IPS-18a (cell line): ENCODE results near the gene GPX4.

Experiments used
- H3K27ac ChIP-seq: one replicate; pipeline ENCODE4 v1.5.1; 2013; ENCODE audit warnings: low read length
- H3K27me3 ChIP-seq: one replicate; pipeline ENCODE4 v1.6.1; 2013; ENCODE audit warnings: mild to moderate bottlenecking, low read length; ENCODE audit not compliant: control insufficient read depth, insufficient read depth
- H3K36me3 ChIP-seq: one replicate; pipeline ENCODE4 v1.6.1; 2013; ENCODE audit warnings: low read depth, low read length; ENCODE audit not compliant: control insufficient read depth
- H3K4me1 ChIP-seq: one replicate; pipeline ENCODE4 v1.6.1; 2013; ENCODE audit warnings: low read depth, low read length; ENCODE audit not compliant: control insufficient read depth
- H3K4me3 ChIP-seq: one replicate; pipeline ENCODE4 v1.5.1; 2013; ENCODE audit warnings: low read length
- H3K9ac ChIP-seq: one replicate; pipeline ENCODE4 v1.6.1; 2013; ENCODE audit warnings: mild to moderate bottlenecking, low read length, moderate library complexity
- H3K9me3 ChIP-seq: one replicate; pipeline ENCODE4 v1.6.1; 2013; ENCODE audit warnings: low read depth, low read length; ENCODE audit not compliant: control insufficient read depth

The GPX4 gene

GRCh38 chr19:1116726-1117581, 13.2 kb downstream of the GPX4 start:
- H3K4me1 ChIP-seq, result peaks cover 5% of the 10 kb centered on the region
- H3K27me3 ChIP-seq, result no peaks in the 10 kb centered on the region
- no peak overlapping the region for H3K9ac ChIP-seq
- H3K36me3 ChIP-seq, result peaks cover 13% of the 10 kb centered on the region
- no peaks in the 10 kb centered on the region for H3K9me3 ChIP-seq
- no peak overlapping the region for H3K4me3 ChIP-seq
- no peak overlapping the region for H3K27ac ChIP-seq

GRCh38 chr19:1117654-1118053, 13.9 kb downstream of the GPX4 start:
- H3K9ac ChIP-seq, result no peak overlapping the region
- peaks cover 2% of the 10 kb centered on the region for H3K4me1 ChIP-seq
- no peak overlapping the region for H3K4me3 ChIP-seq
- no peaks in the 10 kb centered on the region for H3K27me3 ChIP-seq
- H3K36me3 ChIP-seq, result peaks cover 13% of the 10 kb centered on the region
- H3K9me3 ChIP-seq, result no peaks in the 10 kb centered on the region
- H3K27ac ChIP-seq, result no peak overlapping the region

- Histone ChIP-seq H3K4me1 (no peaks in the 10 kb centered on the region), H3K36me3 (peaks cover 13% of the 10 kb centered on the region), H3K9ac (no peak overlapping the region), H3K4me3 (no peak overlapping the region), H3K9me3 (no peaks in the 10 kb centered on the region), H3K27ac (no peak overlapping the region), H3K27me3 (no peaks in the 10 kb centered on the region)
Observed at GRCh38 chr19:1118999-1119398, 15.2 kb downstream of the GPX4 start.

- H3K36me3 ChIP-seq, result peaks cover 13% of the 10 kb centered on the region
- H3K9me3 ChIP-seq, result no peaks in the 10 kb centered on the region
- no peaks in the 10 kb centered on the region for H3K27me3 ChIP-seq
- no peaks in the 10 kb centered on the region for H3K4me1 ChIP-seq
- no peak overlapping the region for H3K27ac ChIP-seq
- H3K9ac ChIP-seq, result no peak overlapping the region
- no peak overlapping the region for H3K4me3 ChIP-seq
Observed at GRCh38 chr19:1119475-1120217, 15.9 kb downstream of the GPX4 start.

GRCh38 chr19:1121395-1121794, 17.6 kb downstream of the GPX4 start:
- Histone ChIP-seq H3K4me3 (no peak overlapping the region), H3K9me3 (no peaks in the 10 kb centered on the region), H3K9ac (no peak overlapping the region), H3K4me1 (no peaks in the 10 kb centered on the region), H3K27ac (no peak overlapping the region), H3K36me3 (peaks cover 13% of the 10 kb centered on the region), H3K27me3 (no peaks in the 10 kb centered on the region)

GRCh38 chr19:1122021-1122971, 18.5 kb downstream of the GPX4 start:
- Histone ChIP-seq H3K27me3 (no peaks in the 10 kb centered on the region), H3K9ac (no peak overlapping the region), H3K4me1 (no peaks in the 10 kb centered on the region), H3K36me3 (peaks cover 18% of the 10 kb centered on the region), H3K9me3 (no peaks in the 10 kb centered on the region), H3K27ac (no peak overlapping the region), H3K4me3 (no peak overlapping the region)

GRCh38 chr19:1122972-1123363, 19.2 kb downstream of the GPX4 start:
- Histone ChIP-seq H3K4me1 (no peaks in the 10 kb centered on the region), H3K36me3 (peaks cover 21% of the 10 kb centered on the region), H3K27ac (no peak overlapping the region)

GRCh38 chr19:1123381-1123780, 19.6 kb downstream of the GPX4 start:
- H3K36me3 ChIP-seq, result peaks cover 21% of the 10 kb centered on the region
- no peak overlapping the region for H3K4me3 ChIP-seq
- no peaks in the 10 kb centered on the region for H3K27me3 ChIP-seq
- no peak overlapping the region for H3K9ac ChIP-seq
- no peaks in the 10 kb centered on the region for H3K9me3 ChIP-seq
- no peak overlapping the region for H3K27ac ChIP-seq
- no peaks in the 10 kb centered on the region for H3K4me1 ChIP-seq

More at GRCh38 chr19:1122972-1123363, 19.2 kb downstream of the GPX4 start:
- no peak overlapping the region for H3K4me3 ChIP-seq
- no peak overlapping the region for H3K9ac ChIP-seq
- no peaks in the 10 kb centered on the region for H3K9me3 ChIP-seq
- H3K27me3 ChIP-seq, result no peaks in the 10 kb centered on the region

- Histone ChIP-seq H3K4me1 (no peaks in the 10 kb centered on the region), H3K4me3 (no peak overlapping the region), H3K9ac (no peak overlapping the region), H3K9me3 (no peaks in the 10 kb centered on the region), H3K27ac (no peak overlapping the region), H3K27me3 (no peaks in the 10 kb centered on the region), H3K36me3 (peaks cover 21% of the 10 kb centered on the region)
Observed at GRCh38 chr19:1123885-1124677, 20.3 kb downstream of the GPX4 start.

GRCh38 chr19:1125601-1126467, 22.0 kb downstream of the GPX4 start:
- H3K9ac ChIP-seq, result no peak overlapping the region
- no peak overlapping the region for H3K4me3 ChIP-seq
- no peaks in the 10 kb centered on the region for H3K9me3 ChIP-seq
- peaks cover 15% of the 10 kb centered on the region for H3K36me3 ChIP-seq
- no peak overlapping the region for H3K27ac ChIP-seq
- H3K27me3 ChIP-seq, result no peaks in the 10 kb centered on the region
- H3K4me1 ChIP-seq, result no peaks in the 10 kb centered on the region
